Measurements from ENCODE around the gene TMCO4. TPM values are rescaled to one million over a fixed set of nuclear protein-coding genes. Genes with fewer than 3 reads are reported as not detected.
"Not testable (repeated sequence)": the region's sequence is repeated elsewhere in the genome, so short reads cannot be mapped to it uniquely, and the experiment has no call there.

The TMCO4 gene
- total RNA-seq, 1 donor from 2014 or later = 6.1 TPM

- DNase-seq = no peak
Measured at GRCh38 chr1:19812875-19813642, 13.3 kb upstream of the TMCO4 start.

- DNase-seq = no peak
Measured at GRCh38 chr1:19811206-19811851, 11.6 kb upstream of the TMCO4 start.

DNA sequence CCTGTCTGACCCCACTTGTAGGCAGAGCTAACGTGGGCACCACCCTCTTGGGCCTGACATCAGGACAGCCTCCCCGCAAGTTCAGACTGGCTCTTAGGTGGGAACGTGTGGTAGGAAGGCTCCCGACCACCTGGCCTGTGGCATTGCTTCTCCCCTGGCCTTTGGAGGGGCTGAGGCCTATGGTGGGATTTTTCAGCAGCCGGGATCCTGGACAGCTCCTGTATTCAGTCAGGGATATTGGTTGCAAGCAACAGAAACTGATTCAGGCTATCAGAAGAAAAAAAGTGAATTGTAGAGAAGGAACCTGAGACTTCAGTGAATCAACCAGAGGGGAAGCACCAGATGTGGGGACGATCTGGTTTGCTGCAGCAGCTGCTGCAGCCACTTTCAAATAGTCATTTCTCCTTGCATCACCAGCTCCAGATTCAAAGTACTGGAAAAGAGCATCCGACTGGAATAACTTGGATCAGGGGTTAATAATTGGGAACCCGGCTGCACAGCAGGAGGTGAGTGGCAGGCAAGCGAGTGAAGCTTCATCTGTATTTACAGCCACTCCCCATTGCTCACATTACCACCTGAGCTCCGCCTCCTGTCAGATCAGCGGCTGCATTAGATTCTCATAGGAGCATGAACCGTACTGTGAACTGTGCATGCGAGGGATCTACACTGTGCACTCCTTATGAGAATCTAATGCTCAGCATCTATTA lies 9.5 kb upstream of the TMCO4 start:
- no peak for DNase-seq

DNA sequence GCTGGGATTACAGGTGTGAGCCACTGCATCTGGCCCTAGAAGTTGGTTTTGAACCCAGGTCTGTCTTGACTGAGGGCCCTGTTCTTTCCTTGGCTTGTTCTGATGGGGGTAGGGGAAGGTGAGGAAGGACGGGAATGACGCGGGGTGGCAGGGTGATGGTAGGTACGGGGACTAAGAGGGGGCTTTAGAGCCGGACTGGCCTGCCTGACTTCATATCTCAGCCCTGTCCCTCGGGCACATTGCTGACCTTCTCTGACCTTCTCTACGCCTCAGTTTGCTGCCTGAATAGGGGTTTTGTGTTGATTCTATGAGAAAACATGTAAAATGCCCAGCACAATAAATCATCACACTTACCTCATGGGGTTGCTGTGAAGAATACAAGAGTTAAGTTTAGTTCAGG lies 8.6 kb upstream of the TMCO4 start:
- DNase-seq = no peak

- no peak for DNase-seq
Measured at GRCh38 chr1:19804831-19805251, 5.1 kb upstream of the TMCO4 start.

- no peak for DNase-seq
Measured at GRCh38 chr1:19802269-19802668, 2.6 kb upstream of the TMCO4 start.

- DNase-seq = peak; percentile 30
Measured at GRCh38 chr1:19800076-19800804, 524 bp upstream of the TMCO4 start.

DNA sequence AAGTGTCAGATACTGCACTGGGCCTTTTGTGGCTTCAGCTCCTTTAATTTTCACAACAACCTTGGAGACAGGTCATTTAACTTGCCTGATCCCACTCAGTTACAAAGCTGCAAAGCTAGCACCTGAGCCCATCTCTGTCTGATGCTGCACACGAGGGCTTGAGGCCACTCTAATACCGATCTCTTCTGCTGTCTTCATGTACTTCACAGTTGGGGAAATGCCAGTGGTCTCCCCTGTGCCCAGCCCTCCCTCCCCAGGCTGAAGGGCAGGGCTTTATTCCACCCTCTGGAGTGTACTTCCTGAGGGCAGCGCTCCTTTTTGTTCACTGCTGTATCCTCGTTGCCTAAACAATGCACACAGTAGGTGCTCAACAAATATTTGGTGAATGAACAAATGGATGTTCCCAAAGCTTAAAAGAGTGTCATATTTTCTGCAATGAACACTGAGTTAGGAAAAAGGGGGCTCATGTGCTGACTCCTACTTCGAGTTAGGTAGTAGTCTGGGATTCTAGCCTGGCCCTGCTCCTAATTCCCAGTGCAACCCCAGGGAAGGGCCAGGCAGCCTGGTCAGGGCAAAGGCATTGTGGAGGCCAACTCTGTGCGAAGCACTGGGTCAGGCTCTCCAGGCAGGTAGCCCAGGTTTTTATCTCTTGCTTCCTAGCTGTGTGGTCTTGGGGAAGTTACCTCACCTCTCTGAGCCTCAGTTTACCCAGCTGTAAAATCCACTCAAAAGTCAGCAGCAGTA lies 1.1 kb downstream of the TMCO4 start:
- no peak for DNase-seq

- DNase-seq = no peak
Measured at GRCh38 chr1:19797827-19798226, 1.9 kb downstream of the TMCO4 start.

- no peak for DNase-seq
Measured at GRCh38 chr1:19794583-19794982, 5.1 kb downstream of the TMCO4 start.

DNA sequence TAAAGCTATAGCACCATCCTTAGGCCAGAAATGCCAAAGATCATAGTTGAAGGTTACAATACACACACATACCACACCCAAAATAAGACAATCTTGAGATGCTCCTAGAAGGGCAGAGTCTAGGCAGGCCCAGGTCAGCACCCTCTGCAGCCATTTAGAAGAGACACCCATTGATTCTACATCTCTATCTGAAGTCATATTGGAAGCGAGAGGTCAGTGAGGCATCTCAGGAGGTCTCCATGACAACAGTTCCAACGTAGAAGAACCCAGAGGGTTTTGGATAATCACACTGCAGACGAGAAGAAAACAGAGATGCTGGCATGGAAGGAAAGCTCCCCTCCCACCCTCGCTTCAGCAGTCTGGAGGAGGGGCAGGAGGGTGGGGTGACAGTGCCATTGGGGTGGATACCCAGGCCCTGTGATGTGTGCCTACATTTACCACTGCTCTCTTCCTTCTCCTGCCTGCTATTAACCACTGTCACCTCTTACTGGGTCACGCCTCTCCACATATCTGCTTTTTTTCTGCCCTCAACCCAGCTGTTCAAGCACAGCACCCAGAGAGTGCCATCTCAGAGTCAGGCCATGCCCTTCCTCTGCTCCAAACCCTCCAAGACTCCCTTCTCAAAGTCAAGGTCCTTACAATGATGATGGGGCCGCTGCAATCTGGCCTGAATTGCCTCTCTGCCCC lies 6.2 kb downstream of the TMCO4 start:
- DNase-seq = no peak

- no peak for DNase-seq
Measured at GRCh38 chr1:19792237-19793002, 7.3 kb downstream of the TMCO4 start.

- not testable (repeated sequence) for DNase-seq
Measured at GRCh38 chr1:19790061-19790975, 9.4 kb downstream of the TMCO4 start.

DNA sequence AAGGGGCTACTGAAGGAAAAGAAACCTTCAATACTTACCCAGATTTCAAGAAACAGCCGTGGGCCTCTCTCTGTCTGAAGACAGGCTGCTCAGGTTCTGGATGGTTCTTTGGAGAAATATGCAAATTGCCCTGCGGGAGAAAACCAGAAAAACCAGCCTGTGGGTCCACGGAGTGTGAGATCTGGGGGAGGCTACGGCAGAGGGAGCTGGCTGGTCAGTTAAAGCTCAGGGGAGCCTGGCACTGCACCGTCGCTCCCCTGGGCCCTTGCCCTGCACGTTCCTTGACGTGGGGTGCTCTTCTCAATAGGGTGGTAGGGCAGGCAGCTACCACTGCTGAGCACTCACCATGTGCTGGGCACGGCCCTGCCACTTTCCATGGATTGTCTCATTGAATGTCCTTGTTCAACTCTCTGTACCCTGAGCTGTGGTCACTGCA lies 12.7 kb downstream of the TMCO4 start:
- no peak for DNase-seq

- DNase-seq = no peak
Measured at GRCh38 chr1:19785660-19786059, 14.1 kb downstream of the TMCO4 start.

GRCh38 chr1:19780267-19780877 lies 19.3 kb downstream of the TMCO4 start:
- no peak for DNase-seq

DNA sequence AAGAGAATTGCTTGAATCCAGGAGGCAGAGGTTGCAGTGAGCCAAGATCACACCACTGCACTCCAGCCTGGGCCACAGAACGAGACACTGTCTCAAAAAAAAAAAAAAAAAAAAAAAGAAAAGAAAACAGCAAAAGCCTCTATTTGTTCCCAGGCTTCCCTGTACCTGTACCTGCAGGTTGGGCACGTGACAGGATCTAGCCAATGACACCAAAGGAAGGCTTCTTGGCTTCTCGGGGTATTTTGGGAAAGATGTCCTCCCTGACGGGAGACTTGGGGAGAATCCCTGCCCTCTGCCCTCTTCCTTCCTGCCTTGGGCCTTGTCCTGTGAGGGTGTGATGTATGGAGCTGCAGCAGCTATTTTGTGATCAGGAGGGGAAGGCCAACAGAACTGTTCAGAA lies 22.8 kb downstream of the TMCO4 start:
- DNase-seq = no peak

- no peak for DNase-seq
Measured at GRCh38 chr1:19776287-19776686, 23.4 kb downstream of the TMCO4 start.

GRCh38 chr1:19775831-19776230 lies 23.9 kb downstream of the TMCO4 start:
- no peak for DNase-seq

All from skin of body (tissue), 2 donors.